ENCODE data around the gene KIAA0753.
"Not testable (repeated sequence)": the region's sequence is repeated elsewhere in the genome, so short reads cannot be mapped to it uniquely, and the experiment has no call there.

Gene KIAA0753

DNA sequence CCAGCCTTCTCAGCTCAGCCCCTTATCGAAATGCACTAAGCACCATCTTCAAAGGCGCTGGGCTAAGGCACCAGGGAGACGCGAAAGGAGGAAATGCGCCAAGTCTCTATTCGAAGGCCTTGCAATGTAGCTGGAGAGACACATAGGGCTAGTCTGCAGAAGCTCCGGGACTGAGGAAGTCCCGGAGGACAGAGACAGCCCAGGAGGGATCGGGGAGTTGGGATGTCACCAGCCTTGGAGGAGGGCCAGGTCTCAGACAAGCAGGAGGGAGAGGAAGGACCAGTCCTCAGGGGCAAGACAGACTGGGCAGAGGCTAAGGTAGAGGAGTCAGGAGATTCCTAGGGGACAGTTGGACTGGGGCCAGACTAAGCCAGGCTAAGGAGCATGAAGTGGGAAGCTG, 19.6 kb upstream of the KIAA0753 start:
- Histone ChIP-seq H3K27ac (no peak overlapping the region), H3K4me3 (0 out of 2 replicates have a peak overlapping the region, but pooled peaks have one; percentile 21), H3K9me3 (no peaks in the 10 kb centered on the region), H3K36me3 (no peaks in the 10 kb centered on the region), H3K4me2 (peak overlapping the region; percentile 83), H3K9ac (no peak overlapping the region), H3K27me3 (peaks cover 35% of the 10 kb centered on the region), H3K4me1 (peaks cover 38% of the 10 kb centered on the region), H4K20me1 (peaks cover 5% of the 10 kb centered on the region; the same call in 1 of the 2 replicates)
- TF ChIP-seq Cebpa-rat (IDR thresholded peaks at IDR 0.05) = no peak

DNA sequence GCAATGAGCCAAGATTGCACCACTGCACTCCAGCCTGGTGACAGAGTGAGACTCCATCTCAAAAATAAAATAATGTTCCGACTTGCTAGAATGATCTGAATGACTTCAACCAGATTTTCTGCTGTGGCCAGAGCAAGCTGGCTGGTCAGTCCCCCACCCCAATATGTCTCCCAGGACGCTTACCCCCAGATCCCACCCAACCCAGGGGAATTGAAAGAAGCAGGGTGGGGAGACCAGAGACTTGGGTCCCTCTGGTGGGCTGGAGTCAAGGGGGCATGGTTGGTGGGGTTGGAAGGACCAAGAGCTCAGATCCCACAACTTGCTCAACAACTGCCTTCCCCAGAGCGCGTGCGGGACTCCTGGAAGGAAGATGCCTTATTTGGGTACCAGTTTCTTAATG, 17.9 kb upstream of the KIAA0753 start:
- Histone ChIP-seq H3K27me3 (peaks cover 52% of the 10 kb centered on the region), H4K20me1 (peaks cover 19% of the 10 kb centered on the region; the same call in 1 of the 2 replicates), H3K4me1 (peaks cover 51% of the 10 kb centered on the region)
- not testable (repeated sequence) for H3K27ac ChIP-seq, H3K4me3 ChIP-seq, H3K36me3 ChIP-seq, H3K4me2 ChIP-seq, H3K9me3 ChIP-seq, H3K9ac ChIP-seq

DNA sequence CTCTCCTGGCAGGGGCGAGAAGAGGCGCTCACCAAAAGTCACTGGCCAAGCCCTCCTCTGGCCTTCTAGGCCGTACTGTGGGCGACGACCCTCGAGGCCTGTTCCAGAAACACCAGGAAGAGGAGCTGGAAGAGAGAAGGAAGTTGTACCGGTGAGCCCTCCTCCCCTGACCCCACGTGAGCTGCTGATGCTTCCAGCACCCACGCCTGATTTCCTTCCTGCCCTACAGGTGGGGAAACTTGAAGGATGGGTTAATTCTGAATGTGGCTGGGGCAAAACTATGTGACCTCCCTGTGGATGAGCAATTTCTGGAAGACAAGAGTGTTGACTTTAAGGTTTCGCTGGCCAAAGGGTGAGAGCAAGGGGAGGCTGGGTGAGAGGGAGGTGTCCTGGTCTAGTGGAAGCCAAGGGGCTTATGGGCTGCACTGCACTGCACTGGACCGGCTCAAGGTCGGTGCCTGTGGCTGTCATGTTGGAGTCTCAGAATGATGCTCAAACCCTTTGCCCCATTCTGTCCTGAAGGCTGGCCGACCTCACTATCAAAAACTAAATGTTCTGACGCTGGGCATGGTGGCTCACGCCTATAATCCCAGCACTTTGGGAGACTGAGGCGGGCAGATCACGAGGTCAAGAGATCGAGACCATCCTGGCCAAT, 17.2 kb upstream of the KIAA0753 start:
- peaks cover 19% of the 10 kb centered on the region; the same call in 1 of the 2 replicates for H4K20me1 ChIP-seq
- H3K9ac ChIP-seq = no peak overlapping the region
- no peak overlapping the region for H3K27ac ChIP-seq
- no peak overlapping the region for H3K4me2 ChIP-seq
- no peak for TF ChIP-seq Cebpa-rat (IDR thresholded peaks at IDR 0.05)
- H3K4me3 ChIP-seq = no peak overlapping the region
- no peaks in the 10 kb centered on the region for H3K9me3 ChIP-seq
- H3K36me3 ChIP-seq = no peaks in the 10 kb centered on the region
- peaks cover 56% of the 10 kb centered on the region for H3K27me3 ChIP-seq
- H3K4me1 ChIP-seq = peaks cover 56% of the 10 kb centered on the region

- peaks cover 64% of the 10 kb centered on the region for H3K27me3 ChIP-seq
- not testable (repeated sequence) for H3K27ac ChIP-seq, H3K36me3 ChIP-seq, H3K4me3 ChIP-seq, H3K9ac ChIP-seq, H3K9me3 ChIP-seq, H3K4me2 ChIP-seq
- peaks cover 62% of the 10 kb centered on the region for H3K4me1 ChIP-seq
- H4K20me1 ChIP-seq = peaks cover 19% of the 10 kb centered on the region; the same call in 1 of the 2 replicates
Observed at GRCh38 chr17:6656797-6657632, 16.5 kb upstream of the KIAA0753 start.

DNA sequence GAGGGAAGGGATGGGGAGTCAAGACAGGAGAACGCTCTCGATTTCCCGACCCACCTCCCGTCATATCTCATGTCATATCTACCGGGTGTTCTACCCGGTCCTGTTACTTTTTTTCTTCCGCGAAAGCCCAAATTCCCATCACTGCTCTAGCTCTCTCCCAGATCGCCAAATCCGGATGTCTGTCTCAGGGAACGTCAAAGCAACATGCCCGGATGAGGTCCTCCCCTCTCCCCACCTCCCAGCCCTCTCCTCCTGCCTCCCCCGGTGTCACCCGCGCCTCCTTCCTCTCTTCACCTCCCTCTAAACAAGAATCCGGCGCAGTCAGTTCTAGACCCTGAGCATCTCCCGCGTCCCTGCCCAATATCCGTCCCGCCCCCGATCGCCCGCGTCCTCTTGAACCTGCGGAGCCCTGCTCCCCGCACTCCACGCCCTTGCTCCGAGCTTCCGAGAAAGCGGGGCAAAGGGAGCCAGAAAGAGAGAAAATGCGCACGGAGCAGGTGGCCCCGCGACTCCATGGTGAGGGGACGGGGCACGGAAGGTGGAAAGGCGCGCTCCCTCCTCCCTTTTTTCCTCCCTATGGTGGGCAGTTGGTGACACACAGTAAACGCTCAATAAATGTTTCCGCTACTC, 15.3 kb upstream of the KIAA0753 start:
- not testable (repeated sequence) for H3K4me3 ChIP-seq

GRCh38 chr17:6654841-6655731, 14.6 kb upstream of the KIAA0753 start:
- peak overlapping the region; percentile 53 for H3K4me2 ChIP-seq
- H3K27me3 ChIP-seq = peaks cover 64% of the 10 kb centered on the region
- no peak overlapping the region for H3K4me3 ChIP-seq
- peaks cover 24% of the 10 kb centered on the region; the same call in 1 of the 2 replicates for H4K20me1 ChIP-seq
- H3K36me3 ChIP-seq = no peaks in the 10 kb centered on the region
- no peak overlapping the region for H3K9ac ChIP-seq
- H3K4me1 ChIP-seq = peaks cover 53% of the 10 kb centered on the region
- no peaks in the 10 kb centered on the region for H3K9me3 ChIP-seq
- H3K27ac ChIP-seq = no peak overlapping the region
- no peak for TF ChIP-seq Cebpa-rat (IDR thresholded peaks at IDR 0.05)

More for the DNA sequence above, 15.3 kb upstream of the KIAA0753 start:
- peaks cover 55% of the 10 kb centered on the region for H3K4me1 ChIP-seq
- not testable (repeated sequence) for H3K4me2 ChIP-seq, H3K36me3 ChIP-seq, H3K9me3 ChIP-seq, H3K27ac ChIP-seq, H3K9ac ChIP-seq
- H3K27me3 ChIP-seq = peaks cover 64% of the 10 kb centered on the region
- peaks cover 19% of the 10 kb centered on the region; the same call in 1 of the 2 replicates for H4K20me1 ChIP-seq

DNA sequence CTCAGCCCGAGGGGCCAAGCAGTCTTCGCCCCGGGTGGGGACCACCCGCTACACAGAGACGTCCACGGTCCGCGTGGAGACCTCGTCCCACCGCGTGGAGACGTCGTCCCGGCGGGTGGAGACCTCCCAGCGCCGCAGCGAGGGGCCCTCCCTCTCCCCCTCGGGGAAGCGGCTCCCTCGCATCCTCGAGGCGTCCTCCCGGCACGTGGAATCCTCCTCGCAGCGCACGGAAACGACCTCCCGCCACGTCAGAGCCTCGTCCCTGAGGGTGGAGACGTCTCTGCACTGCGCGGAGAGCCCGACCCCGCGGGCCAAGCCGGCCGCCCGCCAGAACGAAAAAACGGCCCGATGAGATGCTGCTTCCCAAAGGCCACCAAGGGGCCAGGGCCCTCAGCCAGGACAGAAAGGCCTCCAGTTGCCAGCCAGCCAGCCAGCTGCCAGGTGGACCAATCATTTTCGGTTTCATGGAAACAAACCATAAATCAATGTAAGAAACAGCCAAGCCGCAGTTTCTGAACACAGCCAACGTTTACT, 11.5 kb upstream of the KIAA0753 start:
- peaks cover 50% of the 10 kb centered on the region for H3K4me1 ChIP-seq
- no peaks in the 10 kb centered on the region for H3K9me3 ChIP-seq
- peaks cover 54% of the 10 kb centered on the region for H4K20me1 ChIP-seq
- H3K27ac ChIP-seq = peak overlapping the region; percentile 62
- H3K36me3 ChIP-seq = peaks cover 15% of the 10 kb centered on the region
- peak overlapping the region; percentile 79 for H3K4me3 ChIP-seq
- H3K9ac ChIP-seq = peak overlapping the region; percentile 76
- peaks cover 48% of the 10 kb centered on the region for H3K27me3 ChIP-seq
- H3K4me2 ChIP-seq = peak overlapping the region; percentile 94
- TF ChIP-seq Cebpa-rat (IDR thresholded peaks at IDR 0.05) = no peak

DNA sequence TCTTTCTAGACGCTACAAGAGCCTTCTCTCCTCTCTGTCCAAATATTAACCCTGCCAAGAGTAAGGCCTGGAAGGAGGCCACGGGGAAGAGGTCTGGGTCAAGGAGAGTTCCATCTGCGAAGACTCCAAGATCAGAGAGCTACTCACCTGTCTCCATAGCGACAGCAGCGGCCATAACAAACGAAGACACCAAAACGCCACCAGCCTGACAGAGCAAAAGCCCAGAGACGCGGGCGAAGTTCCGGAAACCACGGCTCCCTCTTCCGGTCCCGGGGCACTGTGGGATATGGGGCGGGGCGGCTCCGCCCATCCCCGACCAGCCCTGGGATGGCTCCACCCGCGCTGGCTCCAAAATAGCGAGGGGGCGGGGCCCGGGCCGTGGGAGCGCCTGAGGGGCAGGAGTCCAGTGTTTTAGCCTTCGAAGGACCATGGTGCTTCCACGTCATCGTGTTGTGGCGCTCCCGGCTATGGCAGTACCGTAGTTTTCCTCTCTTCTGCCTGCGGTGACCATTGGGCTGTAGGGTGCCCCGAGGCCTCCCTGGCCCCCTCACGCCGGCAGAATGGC, 10.9 kb upstream of the KIAA0753 start, which contains the start of the genes C17orf100 and MED31:
Gene C17orf100, plus strand, starts transcription at position 409 of the 565 bp plus-strand sequence. Its CDS starts 152 bp downstream, at position 561.
Gene MED31, minus strand, starts transcription at position 252 of the 565 bp plus-strand sequence. Its CDS starts 77 bp downstream, at position 175.
- Histone ChIP-seq H3K4me1 (peaks cover 50% of the 10 kb centered on the region), H3K27ac (peak within 1 kb of the TSS; percentile 62), H4K20me1 (peaks cover 60% of the 10 kb centered on the region), H3K9me3 (no peaks in the 10 kb centered on the region), H3K9ac (peak within 1 kb of the TSS; percentile 76), H3K4me2 (peak within 1 kb of the TSS; percentile 94), H3K4me3 (peak within 1 kb of the TSS; percentile 79), H3K27me3 (peaks cover 43% of the 10 kb centered on the region), H3K36me3 (peaks cover 20% of the 10 kb centered on the region)
- no peak for TF ChIP-seq Cebpa-rat (IDR thresholded peaks at IDR 0.05)
